ENCODE results near the gene SAMHD1.
"Not testable (repeated sequence)": the region's sequence is repeated elsewhere in the genome, so short reads cannot be mapped to it uniquely, and the experiment has no call there.

The SAMHD1 gene

DNA sequence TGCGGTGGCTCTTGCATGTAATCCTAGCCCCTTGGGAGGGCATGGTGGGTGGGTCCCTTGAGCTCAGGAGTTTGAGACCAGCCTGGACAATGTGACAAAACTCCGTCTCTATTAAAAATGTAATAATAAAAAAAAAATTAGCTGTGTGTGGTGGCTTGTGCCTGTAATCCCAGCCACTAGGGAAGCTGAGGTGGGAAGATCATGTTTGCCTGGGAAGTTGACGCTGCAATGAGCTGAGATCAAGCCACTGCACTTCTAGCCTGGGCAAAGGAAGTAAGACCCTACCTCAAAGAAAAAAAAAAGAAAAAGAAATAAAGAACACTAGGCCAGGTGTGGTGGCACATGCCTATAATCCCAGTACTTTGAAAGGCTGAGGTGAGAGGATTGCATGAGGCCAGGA lies 4.5 kb upstream of the SAMHD1 start:
- DNase-seq (ENCODE audit: low read depth in 2 of 2) = no peak

GRCh38 chr20:36951979-36952738 lies 651 bp upstream of the SAMHD1 start:
- DNase-seq (ENCODE audit: low read depth in 2 of 2) = no peak

DNA sequence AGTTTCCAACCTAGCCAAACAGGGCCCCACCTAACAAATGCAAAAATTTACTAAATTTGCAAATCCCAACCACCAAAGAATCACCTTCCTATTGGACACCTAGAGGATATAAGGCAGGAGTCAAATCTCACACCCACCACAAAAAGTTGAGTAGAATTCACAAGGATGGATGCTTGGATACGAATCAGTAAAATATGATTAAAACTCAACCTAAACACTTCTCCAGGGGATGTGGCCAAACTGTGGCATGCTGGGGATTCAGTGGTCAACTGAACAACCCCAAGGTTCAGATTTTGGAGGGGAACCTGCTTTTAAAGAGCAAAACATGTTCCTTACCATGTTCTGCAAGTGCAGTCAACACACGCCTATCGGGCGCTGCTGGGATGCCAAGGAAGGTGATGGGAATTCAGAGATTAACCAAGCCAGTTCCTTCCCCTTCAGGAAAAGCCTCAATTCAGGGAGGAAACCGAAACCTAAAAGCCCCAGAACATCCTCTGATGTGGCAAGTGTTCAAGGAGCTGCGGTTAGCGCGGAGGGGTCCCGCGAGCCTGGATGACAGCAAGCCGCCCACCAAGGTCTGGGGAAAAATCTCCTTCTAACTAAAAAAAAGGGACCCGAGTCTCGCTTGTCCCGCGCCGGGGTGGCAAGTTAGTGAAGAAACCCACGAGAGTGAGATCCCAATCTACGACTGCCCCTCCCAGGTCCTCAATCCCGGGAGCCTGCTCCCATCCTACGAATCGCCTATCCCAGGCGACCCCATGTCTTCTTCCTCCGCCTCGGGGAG lies 902 bp downstream of the SAMHD1 start:
- DNase-seq (ENCODE audit: low read depth in 2 of 2) = peak in 1 of 2 experiments; percentile 33

DNA sequence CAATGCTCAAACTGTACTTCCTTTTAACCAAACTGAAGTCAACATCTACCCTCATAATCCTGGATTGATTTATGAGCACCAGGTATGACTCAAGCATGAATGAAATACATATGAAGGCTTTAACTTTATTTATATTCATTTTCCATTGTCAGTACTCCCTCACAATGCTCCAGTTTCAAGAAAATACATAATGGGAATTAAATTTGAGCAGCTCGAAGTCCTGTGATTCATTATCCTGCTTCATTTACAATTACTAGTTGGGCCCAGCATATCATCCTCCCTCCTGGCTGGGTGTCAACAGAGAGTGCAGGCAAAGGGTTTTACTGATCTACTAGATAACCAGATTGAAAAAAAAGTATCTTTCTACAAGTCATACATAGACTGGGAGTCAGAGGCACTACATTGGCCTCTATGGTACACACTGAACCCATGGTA lies 10.1 kb downstream of the SAMHD1 start:
- DNase-seq (ENCODE audit: low read depth in 2 of 2) = no peak

DNA sequence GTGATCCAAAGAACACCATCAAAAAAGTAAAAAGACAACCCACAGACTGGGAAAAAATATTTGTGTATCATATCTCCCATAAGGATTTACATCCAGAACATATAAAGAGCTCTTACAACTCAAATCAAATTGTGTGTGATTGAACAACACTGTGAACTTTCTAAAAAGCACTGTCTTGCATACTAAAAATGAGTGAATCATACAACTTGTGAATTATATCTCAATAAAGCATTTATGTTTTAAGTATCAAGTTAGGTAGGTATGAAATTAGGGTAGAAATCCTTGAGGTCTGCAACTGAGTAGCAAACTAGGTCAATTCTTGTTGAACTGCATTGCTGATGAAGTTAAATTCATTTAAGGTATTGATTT lies 14.1 kb downstream of the SAMHD1 start:
- no peak for DNase-seq (ENCODE audit: low read depth in 2 of 2)

DNA sequence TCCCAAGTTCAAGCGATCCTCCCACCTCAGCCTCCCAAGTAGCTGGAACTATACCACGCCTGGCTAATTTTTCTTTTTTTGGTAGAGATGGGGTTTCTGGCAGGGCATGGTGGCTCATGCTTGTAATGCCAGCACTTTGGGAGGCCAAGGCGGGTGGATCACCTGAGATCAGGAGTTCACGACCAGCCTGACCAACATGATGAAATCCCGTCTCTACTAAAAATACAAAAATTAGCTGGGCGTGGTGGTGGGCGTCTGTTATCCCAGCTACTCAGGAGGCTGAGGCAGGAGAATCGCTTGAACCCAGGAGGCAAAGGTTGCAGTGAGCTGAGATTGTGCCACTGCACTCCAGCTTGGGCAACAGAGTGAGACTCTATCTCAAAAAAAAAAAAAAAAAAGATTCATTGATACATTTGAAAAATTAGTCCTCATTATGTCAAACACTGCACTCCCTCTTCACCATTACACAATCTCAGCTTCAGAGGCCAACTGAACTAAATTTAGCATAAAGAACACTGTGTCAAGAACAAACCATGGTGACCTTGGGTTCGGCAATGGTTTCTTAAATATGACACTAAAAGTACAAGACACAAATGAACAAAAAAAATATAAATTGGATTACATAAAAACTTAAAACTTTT lies 14.6 kb downstream of the SAMHD1 start:
- not testable (repeated sequence) for DNase-seq (ENCODE audit: low read depth in 2 of 2)

- DNase-seq (ENCODE audit: low read depth in 2 of 2) = no peak
These were observed 15.2 kb downstream of the SAMHD1 start for GRCh38 chr20:36936341-36936740.

DNA sequence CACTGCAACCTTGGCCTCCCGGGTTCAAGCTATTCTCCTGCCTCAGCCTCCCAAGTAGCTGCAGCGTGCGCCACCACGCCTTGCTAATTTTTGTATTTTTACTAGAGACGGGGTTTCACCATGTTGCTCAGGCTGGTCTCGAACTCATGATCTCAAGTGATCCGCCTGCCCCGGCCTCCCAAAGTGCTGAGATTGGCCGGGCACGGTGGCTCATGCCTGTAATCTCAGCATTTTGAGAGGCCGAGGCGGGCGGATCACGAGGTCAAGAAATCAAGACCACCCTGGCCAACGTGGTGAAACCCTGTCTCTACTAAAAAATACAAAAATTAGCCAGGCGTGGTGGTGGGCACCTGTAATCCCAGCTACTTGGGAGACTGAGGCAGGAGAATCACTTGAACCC lies 17.9 kb downstream of the SAMHD1 start:
- DNase-seq (ENCODE audit: low read depth in 2 of 2) = not testable (repeated sequence)

- no peak for DNase-seq (ENCODE audit: low read depth in 2 of 2)
These were observed 18.8 kb downstream of the SAMHD1 start for GRCh38 chr20:36932476-36933426.

GRCh38 chr20:36932067-36932466 lies 19.4 kb downstream of the SAMHD1 start:
- not testable (repeated sequence) for DNase-seq (ENCODE audit: low read depth in 2 of 2)

DNA sequence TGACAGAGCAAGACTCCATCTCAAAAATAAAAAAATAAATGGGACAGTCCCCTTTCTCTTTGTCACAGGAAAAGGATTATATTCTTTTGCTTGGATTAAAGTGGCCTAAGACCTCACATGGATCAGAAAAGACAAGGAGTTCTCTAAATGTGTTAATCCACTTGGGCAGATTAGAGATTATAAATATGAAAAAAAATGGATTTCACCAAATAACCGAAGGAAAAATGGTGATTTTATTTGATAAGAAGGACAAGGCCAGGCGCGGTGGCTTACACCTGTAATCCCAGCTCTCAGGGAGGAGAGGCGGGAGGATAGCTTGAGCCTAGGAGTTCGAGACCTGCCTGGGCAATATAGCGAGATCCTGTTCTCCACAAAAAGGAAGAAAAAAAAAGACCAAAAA lies 21.8 kb downstream of the SAMHD1 start:
- DNase-seq (ENCODE audit: low read depth in 2 of 2) = no peak

GRCh38 chr20:36929290-36929689 lies 22.2 kb downstream of the SAMHD1 start:
- DNase-seq (ENCODE audit: low read depth in 2 of 2) = no peak

- no peak for DNase-seq (ENCODE audit: low read depth in 2 of 2)
These were observed 23.8 kb downstream of the SAMHD1 start for GRCh38 chr20:36927704-36928103.

DNA sequence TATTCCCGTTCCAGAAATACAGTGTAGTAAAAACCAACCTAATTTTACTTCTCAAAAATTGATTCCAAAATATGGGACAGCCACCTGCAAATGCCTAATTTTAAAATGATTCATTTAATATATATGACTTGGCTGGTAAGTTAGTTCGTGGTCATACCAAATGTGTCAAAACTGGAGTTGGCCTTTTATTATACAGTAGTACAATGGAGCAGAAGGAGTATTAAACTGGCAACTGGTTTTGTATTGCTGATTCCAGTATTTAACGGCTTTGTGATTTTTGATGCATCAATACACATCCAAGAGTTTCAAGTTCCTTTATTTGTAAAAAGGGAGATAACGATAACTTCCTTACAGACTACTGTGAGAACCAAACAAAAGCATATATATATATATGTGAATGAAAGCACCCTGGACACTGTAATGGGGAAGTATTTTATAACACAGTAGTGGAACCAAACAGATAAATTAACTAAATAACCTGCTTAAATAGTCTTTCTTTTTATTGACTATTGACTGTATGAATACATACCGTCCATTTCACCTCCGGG lies 24.8 kb downstream of the SAMHD1 start:
- DNase-seq (ENCODE audit: low read depth in 2 of 2) = no peak

GRCh38 chr20:36925234-36925633 lies 26.3 kb downstream of the SAMHD1 start:
- no peak for DNase-seq (ENCODE audit: low read depth in 2 of 2)

- DNase-seq (ENCODE audit: low read depth in 2 of 2) = no peak
These were observed 27.1 kb downstream of the SAMHD1 start for GRCh38 chr20:36924167-36925045.

DNA sequence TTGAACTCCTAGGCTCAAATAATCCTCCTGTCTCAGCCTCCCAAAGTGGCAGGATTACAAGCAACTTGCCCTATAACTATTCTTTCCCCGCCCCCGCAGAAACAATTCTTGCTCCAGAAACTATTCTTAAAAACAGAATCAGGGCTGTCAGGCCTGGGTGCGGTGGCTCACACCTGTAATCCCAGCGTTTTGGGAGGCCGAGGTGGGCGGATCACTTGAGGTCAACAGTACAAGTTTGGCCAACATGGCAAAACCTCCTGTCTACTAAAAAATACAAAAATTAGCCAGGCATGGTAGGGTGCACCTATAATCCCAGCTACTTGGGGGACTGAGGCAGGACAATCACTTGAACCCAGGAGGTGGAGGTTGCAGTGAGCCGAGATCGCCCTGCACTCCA lies 31.2 kb downstream of the SAMHD1 start:
- DNase-seq (ENCODE audit: low read depth in 2 of 2) = no peak

DNA sequence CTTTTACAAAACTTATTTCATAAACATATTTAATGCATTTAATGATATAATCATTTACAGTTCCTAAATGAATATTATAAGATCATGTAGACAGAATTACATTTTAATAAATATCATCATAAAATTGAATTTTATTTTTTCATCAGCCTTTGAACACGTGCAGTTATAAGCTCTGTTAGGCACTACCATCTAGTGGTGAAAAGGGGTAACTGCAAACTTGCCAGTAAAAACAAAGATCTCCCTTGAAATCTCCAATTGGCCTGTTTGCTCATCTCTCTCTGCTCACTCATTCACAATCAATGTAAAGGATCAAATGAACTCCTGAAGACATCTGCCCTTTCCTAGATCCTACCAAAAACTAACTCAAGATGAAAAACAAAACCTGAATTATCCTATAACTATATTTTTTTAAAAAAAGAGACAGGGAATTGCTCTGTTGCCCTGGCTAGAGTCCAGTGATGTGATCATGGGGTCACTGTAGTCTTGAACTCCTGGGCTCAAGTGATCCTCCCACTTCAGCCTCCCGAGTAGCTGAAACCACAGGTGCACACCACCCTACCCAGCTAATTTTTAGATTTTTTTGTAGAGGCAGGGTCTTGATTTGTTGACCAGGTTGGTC lies 31.7 kb downstream of the SAMHD1 start:
- DNase-seq (ENCODE audit: low read depth in 2 of 2) = no peak

- DNase-seq (ENCODE audit: low read depth in 2 of 2) = no peak
These were observed 33.6 kb downstream of the SAMHD1 start for GRCh38 chr20:36917943-36918342.

DNA sequence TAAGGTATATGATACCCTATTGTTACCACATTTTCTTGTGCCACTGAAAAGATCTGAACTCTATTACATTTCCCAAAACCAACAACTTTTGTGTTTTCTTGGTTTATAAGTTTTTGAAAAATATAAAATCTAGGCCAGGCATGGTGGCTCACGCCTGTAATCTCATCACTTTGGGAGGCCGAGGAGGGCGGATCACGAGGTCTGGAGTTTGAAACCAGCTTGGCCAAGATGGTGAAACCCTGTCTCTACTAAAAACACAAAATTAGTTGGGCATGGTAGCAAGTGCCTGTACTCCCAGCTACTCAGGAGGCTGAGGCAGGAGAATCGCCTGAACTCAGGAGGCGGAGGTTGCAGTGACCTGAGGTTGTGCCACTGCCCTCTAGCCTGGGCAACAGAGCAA lies 34.3 kb downstream of the SAMHD1 start:
- DNase-seq (ENCODE audit: low read depth in 2 of 2) = no peak
